ENCODE results near the gene KRT40.

Gene KRT40

GRCh38 chr17:40996829-40997228 lies 12.7 kb upstream of the KRT40 start:
- no peak for DNase-seq

DNA sequence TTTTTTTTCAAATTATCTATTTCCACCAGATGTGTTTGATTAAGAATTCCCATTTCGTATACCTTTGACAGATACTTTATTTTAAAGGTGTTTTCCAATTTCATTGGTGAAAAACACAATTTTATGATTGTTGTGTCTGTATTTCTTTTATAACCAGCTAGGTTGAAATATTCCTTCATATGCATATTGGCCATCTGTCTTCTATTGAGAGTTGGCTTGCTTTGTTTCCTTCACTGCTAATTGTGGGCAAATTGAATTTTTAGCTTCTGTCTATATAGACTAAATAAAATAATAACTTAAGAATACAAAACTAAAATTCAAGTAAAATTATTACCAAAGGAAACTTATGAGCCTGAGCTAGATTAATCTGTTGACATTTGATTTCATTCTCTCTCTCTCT lies 11.0 kb upstream of the KRT40 start:
- no peak for DNase-seq

DNA sequence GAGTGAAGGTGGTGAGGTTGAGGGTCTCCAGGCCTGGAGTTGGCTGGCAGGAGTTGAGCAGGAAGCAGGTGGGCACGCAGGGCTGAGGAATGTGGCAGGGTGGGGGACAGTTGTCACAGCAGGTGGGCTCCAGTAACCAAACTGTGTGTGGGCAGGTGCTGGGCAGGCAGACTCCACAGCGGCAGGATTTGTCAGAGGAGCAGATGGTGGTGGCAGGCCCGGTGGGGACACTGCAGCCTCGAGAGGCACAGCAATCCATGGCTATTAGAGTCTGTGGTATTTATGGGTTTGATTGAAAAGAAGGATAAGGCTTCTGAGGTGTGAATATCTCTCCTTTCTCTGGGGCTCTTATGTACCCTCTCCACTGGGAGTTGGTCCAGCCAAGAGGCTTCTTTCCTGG lies 9.7 kb upstream of the KRT40 start, which contains the start of gene KRTAP3-3:
KRTAP3-3 (minus strand) TSS at position 326 of the 400 bp plus-strand sequence; CDS start at position 259, 67 bp downstream.
- DNase-seq, result no peak

- DNase-seq, result no peak
Measured at GRCh38 chr17:40993084-40993483, 9.0 kb upstream of the KRT40 start.

DNA sequence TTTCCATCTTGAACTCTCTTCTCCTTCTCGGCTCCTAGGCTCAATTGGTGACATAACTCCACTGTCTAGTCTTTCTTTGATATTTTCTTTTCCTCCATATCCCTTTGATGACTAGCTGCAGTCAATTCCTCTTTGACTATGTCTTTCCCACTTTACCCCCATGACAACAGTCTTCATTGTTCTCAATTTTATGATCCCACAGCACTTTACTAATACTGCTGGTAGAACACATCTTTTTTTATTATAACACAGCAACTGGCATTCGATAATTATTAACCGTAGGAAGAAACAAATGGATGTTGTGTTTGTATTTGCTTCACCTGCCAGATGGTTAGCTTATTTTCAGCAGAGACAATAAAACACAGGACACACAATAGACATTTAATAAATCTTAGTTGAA lies 8.5 kb upstream of the KRT40 start:
- no peak for DNase-seq

- no peak for DNase-seq
Measured at GRCh38 chr17:40986920-40987319, 2.8 kb upstream of the KRT40 start.

DNA sequence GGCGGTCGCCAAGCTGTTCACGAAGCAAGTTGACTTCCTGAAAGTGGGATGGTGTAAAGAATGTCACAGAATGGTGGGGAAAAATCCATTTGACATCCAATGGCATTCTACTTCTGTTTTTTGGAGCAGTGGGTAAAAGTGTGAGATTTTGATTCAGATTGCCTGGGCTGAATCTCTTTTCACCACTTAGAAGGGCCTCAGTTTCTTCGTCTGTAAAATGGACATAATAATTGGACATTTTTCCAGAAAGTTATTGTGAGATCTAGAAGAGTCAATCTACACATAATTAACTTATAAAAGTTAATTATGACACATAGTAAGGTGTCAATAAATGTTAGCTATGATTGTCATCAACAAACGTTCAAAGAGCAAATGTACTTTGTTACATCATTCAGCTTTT lies 3.0 kb downstream of the KRT40 start:
- no peak for DNase-seq

- DNase-seq, result no peak
Measured at GRCh38 chr17:40980596-40980995, 3.5 kb downstream of the KRT40 start.

GRCh38 chr17:40980117-40980516 lies 4.0 kb downstream of the KRT40 start:
- DNase-seq, result no peak

- DNase-seq, result no peak
Measured at GRCh38 chr17:40978575-40979151, 5.5 kb downstream of the KRT40 start.

- no peak for DNase-seq
Measured at GRCh38 chr17:40975516-40975915, 8.6 kb downstream of the KRT40 start.

GRCh38 chr17:40974366-40974765 lies 9.8 kb downstream of the KRT40 start:
- DNase-seq, result no peak

GRCh38 chr17:40967582-40967981 lies 16.5 kb downstream of the KRT40 start:
- no peak for DNase-seq

DNA sequence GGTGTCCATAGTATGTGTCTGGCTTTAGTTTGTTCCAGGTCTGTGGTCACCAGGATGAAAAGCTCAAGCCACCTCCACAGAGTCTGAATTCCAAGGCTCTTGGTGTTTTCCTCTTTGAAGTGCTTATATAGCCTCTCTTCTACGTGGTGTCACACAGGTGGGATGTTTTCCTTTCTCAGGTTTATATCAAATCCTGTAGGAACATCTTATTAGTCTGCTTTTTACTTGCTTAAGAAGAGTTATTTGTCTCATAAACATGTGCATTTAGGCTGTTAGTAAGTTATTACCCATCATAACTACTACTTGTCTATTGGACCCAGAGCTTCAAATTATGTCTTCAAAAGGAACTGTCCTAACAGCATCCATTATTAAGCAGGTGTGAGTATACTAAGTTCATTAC lies 17.3 kb downstream of the KRT40 start, which contains the start of gene KRT39:
KRT39 (minus strand) TSS at position 101 of the 400 bp plus-strand sequence; CDS start at position 9, 92 bp downstream.
- DNase-seq, result no peak

- no peak for DNase-seq
Measured at GRCh38 chr17:40963838-40964237, 20.3 kb downstream of the KRT40 start.

GRCh38 chr17:40962059-40962561 lies 22.0 kb downstream of the KRT40 start:
- DNase-seq, result no peak

DNA sequence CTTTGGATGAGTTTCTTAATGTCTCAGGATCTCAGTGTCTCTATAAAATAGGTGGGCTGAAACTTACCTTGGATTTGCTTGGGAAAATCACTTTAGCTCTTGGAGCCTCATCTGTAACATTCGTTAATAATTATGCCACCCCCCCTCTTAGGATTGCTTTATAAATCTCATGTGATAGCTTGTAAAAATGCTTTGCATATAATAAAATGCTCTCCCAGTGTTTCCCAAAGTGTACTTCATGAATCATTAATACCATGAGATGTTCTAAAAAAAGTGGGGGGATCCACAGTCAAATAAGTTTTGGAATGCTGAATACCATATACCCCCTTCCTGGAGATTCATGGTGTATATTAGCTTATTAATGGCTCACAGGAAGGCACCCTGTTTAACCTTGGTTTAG lies 22.5 kb downstream of the KRT40 start:
- DNase-seq, result no peak

DNA sequence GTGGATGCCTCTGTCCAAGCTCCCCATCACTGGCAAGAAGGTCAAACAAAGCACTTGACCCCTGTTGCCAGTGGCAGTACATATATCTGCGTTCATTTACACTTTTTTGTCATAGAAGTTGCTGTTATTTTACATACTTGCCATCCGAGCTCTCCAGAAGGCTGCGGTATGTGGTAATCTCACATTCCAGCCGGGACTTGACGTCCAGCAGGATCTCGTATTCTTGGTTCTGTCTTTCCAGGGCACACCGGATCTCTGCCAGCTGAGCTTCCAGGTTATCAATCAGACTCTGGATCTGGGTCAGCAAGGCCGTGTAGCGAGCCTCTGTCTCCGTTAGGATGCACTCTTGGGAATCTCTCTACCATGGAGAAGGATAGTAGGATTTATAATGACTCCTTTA lies 24.0 kb downstream of the KRT40 start:
- DNase-seq, result no peak

DNA sequence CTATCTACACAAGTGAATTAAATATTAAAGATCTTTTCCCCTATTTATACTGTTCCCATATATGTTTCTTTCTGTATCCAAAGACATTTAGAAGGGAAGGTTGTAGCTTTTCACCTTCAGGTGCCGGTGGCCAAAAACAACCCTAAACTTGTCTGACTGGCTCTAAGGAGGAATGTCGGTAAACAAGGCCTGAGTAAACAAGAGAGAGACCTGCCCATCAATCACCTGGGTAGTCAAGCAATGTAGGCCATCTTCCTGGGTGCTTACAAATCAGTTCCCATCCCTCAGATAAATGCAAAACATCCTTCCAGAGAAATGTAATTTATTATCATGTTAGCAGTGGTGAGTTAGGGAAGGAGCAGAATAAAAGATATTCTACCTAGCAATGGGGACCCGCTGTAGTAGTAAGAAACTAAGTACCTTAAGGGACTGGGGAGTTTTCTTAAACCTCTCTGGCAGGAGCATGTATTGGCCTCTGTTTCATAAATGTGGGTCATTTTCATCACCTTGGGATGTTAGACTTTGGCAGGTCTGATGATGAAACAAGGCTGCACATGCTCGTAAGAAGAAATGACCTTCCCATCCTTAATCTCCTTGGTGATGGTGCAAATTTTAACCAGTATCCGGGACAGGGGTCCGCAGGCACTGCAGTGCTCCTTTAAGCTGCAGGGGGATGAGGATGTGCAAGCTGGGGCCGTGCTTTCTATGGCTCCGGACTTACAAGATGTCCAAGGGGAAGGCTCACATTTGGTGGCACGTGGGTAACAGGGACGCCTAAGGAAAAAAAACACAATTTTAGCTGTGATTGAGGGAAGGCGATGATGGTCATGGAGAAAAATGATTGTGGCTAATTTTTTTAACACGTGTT lies 25.8 kb downstream of the KRT40 start:
- no peak for DNase-seq

DNA sequence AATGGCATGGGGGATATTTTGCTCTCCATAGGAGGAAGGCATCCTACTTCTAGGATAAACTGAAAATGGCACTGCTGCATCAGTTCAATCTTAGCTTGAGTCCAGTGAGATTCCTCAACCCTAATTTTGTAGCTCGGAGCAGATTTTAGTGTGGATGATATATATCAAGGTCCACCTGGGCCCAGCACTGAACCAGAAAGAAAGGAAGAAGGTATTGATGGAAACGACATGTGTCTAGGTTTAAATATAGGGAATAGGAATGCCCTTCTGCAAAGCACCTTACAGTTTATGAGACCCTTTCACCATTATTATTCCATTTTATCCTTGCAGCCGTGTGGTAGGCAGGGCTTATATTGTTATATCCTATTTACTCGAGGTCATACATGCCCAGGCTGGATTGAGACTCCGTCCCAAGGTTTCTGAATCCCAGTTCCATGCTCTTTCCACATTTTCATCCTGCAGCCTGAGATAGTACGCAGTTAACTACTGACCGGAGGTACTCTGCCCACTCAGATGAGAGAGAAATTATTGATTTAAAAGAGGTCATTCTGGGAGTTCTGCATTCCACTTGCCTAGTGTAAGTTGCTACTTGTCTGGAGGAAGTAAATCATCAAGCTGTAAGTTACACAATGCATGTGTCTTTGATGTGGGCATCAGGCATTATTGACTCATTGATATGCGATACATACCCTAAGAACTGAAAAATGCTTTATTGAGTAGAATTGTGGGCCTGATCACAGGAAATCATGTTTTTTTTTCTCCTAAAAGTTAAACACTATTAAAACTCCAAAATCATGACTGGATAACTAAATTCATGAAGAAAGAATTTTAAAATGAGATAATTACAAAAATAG lies 27.5 kb downstream of the KRT40 start:
- DNase-seq, result no peak

- no peak for DNase-seq
Measured at GRCh38 chr17:40953881-40954280, 30.2 kb downstream of the KRT40 start.

DNA sequence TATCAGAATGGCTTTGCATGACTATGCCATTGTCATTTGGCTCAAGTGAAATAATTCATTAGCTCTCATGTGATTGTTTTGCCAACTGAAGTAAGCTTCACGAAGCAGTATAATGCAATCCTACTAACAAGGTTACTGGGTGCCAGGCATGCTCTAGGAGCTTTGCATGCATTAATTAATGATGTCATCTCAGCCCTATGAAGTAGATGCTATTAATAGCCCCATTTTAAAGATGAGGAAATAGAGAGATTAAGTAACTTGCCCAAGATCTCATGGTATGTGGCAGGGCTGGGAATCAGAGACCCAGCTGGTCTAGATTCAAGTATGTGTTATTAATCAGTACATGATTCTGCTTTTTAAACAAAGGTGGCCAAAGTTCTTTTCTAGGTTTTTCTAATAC lies 31.5 kb downstream of the KRT40 start:
- DNase-seq, result no peak

DNA sequence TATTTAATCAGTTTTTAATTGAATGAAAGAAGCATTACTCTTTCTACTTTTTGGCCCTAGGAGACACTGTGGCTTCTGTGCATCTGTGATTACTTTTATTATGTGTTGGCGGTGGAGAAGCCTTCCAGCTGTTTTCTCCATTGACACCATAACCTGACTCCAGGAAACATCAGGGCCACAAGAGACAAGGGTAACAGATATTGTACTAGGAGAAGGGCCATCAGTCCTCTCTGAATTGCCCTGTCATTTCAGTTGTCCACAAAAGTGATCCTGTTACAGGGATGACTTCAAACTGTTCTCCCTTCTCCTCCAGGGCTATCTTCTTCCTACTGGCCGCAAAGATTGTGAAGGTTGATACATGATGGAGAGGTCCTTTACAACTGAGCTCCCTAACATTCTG lies 32.0 kb downstream of the KRT40 start:
- no peak for DNase-seq
